Kidney glomerular epithelial cell (primary cell): ENCODE measurements around the gene GPRASP2.
"Not testable (repeated sequence)": the region's sequence is repeated elsewhere in the genome, so short reads cannot be mapped to it uniquely, and the experiment has no call there.

Source experiments
- DNase-seq: peaks from one replicate; lab custom pipeline; 2025; lab: John Stamatoyannopoulos, UW

GPRASP2 gene

GRCh38 chrX:102712216-102712966 is at the start of gene GPRASP2:
Gene GPRASP2, plus strand, starts transcription at chrX:102712448. Its CDS starts 2,422 bp downstream, at chrX:102714870.
- DNase-seq, result no peak

DNA sequence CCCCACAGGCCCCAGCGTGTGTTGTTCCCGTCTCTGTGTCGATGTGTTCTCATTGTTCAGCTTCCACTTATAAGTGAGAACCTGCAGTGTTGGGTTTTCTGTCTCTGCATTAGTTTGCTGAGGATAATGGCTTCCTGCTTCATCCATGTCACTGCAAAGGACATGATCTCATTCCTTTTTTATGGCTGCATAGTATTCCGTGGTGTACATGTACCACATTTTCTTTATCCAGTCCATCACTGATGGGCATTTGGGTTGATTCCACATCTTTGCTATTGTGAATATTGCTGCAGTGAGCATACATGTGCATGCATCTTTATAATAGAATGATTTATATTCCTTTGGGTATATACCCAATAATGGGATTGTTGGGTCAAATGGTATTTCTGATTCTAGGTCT is 48.4 kb upstream of the GPRASP2 start:
- not testable (repeated sequence) for DNase-seq

GRCh38 chrX:102667034-102667433 is 45.2 kb upstream of the GPRASP2 start:
- not testable (repeated sequence) for DNase-seq

DNA sequence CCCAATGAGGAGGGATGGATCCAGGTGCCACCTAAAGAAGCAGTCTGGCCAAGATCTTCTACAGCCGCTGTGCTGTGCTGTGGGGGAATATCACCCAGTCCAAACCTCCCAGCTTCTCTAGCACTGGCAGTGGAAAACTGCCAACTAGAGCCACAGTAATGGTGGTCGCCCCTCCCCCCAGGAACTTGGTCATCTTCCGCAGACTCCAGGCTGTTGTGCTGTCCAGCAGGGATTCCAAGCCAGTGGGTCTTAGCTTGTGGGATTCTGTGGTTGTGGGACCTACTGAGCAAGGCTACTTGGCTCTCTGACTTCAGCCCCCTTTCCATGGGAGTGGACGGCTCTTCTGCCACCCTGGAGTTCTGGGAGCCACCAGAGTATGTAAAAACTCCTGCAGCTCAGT is 42.7 kb upstream of the GPRASP2 start:
- no peak for DNase-seq

- no peak for DNase-seq
Measured at GRCh38 chrX:102672856-102673255, 39.4 kb upstream of the GPRASP2 start.

- not testable (repeated sequence) for DNase-seq
Measured at GRCh38 chrX:102677479-102677878, 34.8 kb upstream of the GPRASP2 start.

DNA sequence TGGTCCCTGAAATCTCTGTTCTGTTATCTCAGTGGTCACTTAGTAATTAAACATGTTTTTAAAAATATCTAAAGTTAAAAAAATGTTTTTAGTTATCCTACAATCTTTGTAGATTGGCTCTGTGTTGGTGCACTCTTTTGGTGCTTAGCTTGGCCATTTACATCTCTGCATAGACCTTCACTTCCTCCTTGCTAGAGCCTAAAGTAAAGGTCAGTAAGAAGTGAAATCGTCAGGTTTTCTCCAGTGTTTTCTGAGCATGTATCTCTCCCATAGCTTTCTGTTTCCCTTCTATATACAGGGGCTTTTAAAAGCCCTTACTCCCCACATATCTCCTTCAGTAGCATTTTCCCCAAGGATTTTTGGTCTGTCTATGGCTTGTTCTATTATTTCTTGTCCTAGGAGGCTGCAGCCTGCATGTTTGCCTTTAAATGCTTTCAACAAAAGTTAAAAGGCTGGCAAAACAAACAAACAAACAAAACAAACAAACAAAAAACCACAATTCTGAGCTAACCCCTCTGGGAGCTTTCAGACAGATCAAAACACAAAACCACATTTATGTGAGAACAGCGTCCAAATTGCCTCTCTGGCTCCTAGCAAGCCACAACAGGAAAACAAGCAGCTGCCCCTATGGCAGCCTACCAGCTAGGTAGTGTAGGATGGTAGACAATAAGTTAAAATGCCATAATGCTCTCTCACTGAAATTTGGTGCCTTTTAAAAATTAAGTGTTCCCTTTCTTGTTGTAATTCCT is 27.3 kb upstream of the GPRASP2 start:
- DNase-seq, result no peak

DNA sequence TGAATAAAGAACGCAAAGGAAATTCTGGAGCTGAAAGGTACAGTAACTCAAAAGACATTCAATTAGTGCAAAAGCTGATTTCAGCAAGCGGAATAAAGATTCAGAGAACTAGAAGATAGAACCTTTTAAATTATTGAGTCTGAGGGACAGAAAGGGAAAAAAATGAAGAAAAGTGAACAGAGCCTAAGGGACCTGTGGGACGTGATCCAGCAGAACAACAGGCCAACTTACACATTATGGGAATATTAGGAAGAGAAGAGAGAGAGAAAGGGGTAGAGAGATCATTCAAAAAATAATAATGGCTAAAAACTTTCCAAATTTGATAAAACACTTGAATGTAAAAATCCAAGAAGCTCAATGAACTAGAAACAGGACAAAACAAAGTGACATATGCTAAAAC is 17.5 kb upstream of the GPRASP2 start:
- DNase-seq, result no peak

DNA sequence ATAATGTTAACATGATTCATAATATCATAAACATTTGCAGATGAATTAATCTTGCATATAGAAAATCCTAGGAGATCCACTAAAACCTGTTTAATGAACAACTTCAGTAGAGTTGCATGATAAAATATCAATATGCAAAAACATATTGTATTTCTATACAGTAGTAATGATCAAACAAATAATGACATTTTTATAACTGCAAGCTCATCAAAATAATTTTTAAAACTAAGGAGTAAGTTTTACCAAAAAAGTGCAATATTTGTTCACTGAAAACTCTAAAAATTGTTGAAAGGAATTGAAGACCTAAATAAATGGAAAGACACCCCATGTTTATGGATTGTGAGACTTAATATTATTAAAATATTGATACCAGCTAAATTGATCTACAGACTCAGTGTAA is 15.9 kb upstream of the GPRASP2 start:
- no peak for DNase-seq

GRCh38 chrX:102697494-102697893 is 14.8 kb upstream of the GPRASP2 start:
- DNase-seq, result no peak

GRCh38 chrX:102708900-102709299 is 3.3 kb upstream of the GPRASP2 start:
- DNase-seq, result no peak

DNA sequence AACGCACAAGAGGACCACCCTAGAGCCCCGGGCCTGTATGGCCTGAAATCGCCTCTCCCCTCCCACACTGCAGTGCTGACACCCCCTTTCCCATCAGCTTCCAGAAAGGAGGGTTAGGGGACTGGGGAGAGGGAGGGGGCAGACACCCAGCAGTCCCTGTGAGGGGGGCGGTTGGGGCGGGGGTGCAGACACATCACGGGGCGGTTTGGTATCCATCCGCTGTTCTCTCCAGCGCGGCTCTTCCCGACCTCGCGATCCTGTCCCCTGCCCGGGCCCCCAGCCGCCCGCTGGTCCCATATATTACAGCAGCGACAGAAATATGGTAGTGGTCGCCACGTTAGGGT is 404 bp upstream of the GPRASP2 start:
- DNase-seq, result no peak

DNA sequence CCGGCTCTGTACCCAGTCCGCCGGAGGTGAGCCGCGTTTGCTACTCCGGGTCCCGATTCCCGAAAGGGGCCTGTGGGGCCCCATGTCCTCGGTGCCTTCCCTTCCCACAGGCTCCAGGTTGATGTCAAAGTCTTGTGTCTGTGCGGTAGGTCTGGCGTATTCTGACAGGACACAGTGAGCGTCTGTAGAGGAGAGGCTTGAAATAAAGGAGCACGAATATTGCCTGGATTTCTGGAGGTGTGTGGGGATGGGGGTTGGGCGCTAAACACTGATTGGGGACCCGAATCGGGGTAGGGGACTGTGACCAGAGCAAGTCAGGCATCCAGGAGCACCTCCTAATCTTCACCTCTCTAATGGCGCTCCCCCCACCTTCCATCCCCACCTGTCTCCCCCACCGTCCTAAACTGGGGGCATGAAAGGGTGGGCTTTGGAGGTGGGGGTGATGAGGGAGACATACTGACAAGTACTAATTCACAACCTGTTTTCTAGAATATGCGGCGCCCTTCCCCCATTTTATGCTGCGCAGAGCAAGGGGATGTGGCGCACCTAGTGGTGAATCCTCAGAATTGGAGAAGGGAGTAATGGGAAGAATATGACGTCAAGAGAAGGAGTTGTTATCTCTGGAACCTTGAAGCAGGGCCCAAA is 855 bp downstream of the GPRASP2 start:
- DNase-seq, result peak; percentile 28

GRCh38 chrX:102714994-102715393 is 2.7 kb downstream of the GPRASP2 start:
- DNase-seq, result no peak

DNA sequence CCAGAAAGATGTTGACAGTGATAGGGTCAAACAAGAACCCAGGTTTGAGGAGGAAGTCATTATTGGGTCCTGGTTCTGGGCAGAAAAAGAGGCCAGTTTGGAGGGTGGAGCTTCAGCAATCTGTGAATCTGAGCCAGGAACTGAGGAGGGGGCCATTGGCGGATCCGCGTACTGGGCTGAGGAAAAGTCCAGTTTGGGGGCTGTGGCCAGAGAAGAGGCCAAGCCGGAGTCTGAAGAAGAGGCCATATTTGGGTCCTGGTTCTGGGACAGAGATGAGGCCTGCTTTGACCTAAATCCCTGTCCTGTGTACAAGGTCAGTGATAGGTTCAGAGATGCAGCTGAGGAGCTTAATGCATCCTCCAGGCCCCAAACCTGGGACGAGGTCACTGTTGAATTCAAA is 3.7 kb downstream of the GPRASP2 start:
- DNase-seq, result no peak

GRCh38 chrX:102720237-102721168 is 8.3 kb downstream of the GPRASP2 start, which contains the start of gene GPRASP3:
Gene GPRASP3, plus strand, starts transcription at chrX:102720743. Its CDS starts 28,253 bp downstream, at chrX:102748996.
- DNase-seq, result no peak

- DNase-seq, result not testable (repeated sequence)
Measured at GRCh38 chrX:102721169-102721506, 8.9 kb downstream of the GPRASP2 start.

DNA sequence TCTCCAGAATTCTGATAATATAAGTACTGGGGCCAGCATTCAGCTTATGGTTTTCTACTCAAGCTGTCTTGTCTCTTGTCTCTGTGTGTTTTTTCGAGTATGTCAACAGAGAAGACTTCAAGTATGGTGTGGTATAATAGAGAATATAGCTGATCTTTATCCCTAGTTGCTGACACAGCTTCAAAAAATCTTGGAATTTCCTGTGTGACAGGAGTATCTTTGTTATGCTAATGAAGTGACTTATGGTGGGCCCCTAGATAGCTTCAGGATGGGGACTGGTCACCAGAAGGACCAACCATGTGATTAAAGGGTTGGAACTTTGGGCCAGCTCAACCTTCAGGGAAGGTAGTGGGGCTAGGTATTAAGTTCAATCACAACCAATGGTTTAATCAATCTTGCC is 11.2 kb downstream of the GPRASP2 start:
- no peak for DNase-seq

DNA sequence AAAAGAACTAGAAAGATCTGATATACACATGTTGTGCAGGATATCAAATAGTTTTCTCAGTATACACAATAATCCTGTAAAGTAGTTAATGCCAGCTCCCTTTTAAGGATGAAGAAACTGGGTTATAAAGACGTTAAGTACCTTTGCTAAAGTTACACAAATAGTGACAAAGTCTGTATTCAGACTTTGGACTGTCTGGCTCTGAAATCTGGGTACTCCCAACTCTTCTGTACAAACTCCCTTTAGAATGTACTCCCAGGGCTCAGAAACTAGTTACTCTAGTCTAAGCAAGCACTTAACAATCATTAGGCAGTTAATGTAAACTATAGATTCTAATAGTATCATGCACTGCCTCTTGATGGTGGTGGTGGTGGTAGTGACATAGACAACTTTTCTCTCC is 15.5 kb downstream of the GPRASP2 start:
- no peak for DNase-seq

DNA sequence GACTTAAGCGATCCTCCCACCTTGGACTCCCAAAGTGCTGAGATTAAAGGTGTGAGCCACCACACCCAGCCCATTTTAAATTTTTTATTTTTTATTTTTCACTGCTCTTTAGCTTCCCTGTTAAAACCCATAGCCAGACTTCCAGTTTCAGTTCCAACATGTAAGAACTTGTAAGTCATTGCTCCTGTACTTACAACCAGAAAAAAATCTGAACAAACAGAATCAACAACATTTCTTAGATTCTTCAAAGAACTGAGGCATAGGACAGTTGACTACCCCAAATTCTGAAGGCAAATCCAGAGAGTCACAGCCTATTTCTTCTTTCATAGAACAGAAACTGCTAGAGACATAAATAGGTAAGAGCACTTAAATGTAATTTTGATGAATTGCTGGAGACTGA is 16.4 kb downstream of the GPRASP2 start:
- DNase-seq, result no peak

DNA sequence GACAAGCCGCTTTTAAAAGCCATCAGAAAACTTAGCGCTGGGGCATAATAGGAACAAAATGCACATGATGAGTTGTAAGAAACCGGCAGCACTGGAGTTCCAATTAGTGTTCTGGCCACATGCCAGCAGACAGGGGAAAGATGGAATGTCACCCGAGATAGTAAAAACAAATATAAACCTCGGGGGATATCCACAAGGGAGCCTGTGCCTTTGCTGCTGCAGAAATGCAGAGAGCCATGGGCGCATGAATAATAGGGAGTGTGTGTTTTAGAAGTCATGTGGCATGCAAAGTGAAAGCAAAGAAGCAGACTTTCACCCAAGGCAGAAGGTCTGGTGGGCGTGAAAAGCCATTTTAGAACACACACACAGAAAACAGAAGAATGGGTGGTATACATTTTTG is 27.4 kb downstream of the GPRASP2 start:
- no peak for DNase-seq

GRCh38 chrX:102744307-102744706 is 32.1 kb downstream of the GPRASP2 start:
- no peak for DNase-seq
